ENCODE data around the gene MSH3.

- TF ChIP-seq CTCF (IDR thresholded peaks at IDR 0.05) (no peak), USF2 (IDR thresholded peaks at IDR 0.05; ENCODE audit: borderline replicate concordance, low read depth, low read length) (no peak), POLR2AphosphoS5 (IDR thresholded peaks at IDR 0.05; ENCODE audit: low read depth, low read length) (no peak), MAX (IDR thresholded peaks at IDR 0.05; ENCODE audit: low read depth) (no peak), RXRA (IDR thresholded peaks at IDR 0.05; ENCODE audit: borderline replicate concordance, low read depth) (no peak), TCF12 (IDR thresholded peaks at IDR 0.05) (no peak)
Measured at GRCh38 chr5:80754900-80755299, 100.4 kb downstream of the MSH3 start.
